Endothelial cell of umbilical vein (primary cell): ENCODE results near the gene SLC6A20. TPM values are rescaled to one million over a fixed set of nuclear protein-coding genes. Genes with fewer than 3 reads are reported as not detected.

ENCODE experiments used
- Bru-seq: library from RNA; stranded (reverse); fragments of 400-500 nt; gene quantifications from one replicate; lab custom pipeline; 2021; lab: Mats Ljungman, UMichigan
- BruChase-seq, 2 experiments: library from RNA; stranded (reverse); fragments of 400-500 nt; gene quantifications; one replicate each; lab custom pipeline; 2021; lab: Mats Ljungman, UMichigan
- BruUV-seq: library from RNA; stranded (reverse); fragments of 400-500 nt; replicated peaks from 2 replicates; lab custom pipeline; 2021; lab: Mats Ljungman, UMichigan
- CTCF ChIA-PET: fragments of 300-600, 350-600 bp; sonication (Branson Sonifier 250); formaldehyde crosslinking; loops from one replicate; lab custom pipeline; 2021; ENCODE audit warnings: antibody characterized with exemption, inconsistent platforms; lab: Charles Lee
- POLR2A ChIA-PET: fragments of 300-600, 350-600 bp; sonication (Branson Sonifier 250); formaldehyde crosslinking; loops from one replicate; lab custom pipeline; 2021; ENCODE audit warnings: antibody characterized with exemption, inconsistent platforms; lab: Charles Lee
- DNase-seq: peaks from one replicate; pipeline ENCODE4 v3.0.0-alpha.2; 2011; ENCODE audit warnings: low read depth, low spot score
- FAIRE-seq: peaks from 2 replicates; lab custom pipeline; 2011; peaks lifted over from hg19 to GRCh38; lab: Jason Lieb, UNC
- H2AFZ ChIP-seq: 2 replicates; pipeline ENCODE4 v1.6.0; 2012; ENCODE audit warnings: low read depth, low read length, control low read depth, inconsistent platforms
- H3K27ac ChIP-seq: 2 replicates; pipeline ENCODE4 v1.5.1; 2011; ENCODE audit warnings: low read depth, mild to moderate bottlenecking, control low read depth, low read length, moderate library complexity; ENCODE audit not compliant: insufficient read depth
- H3K27me3 ChIP-seq, 2 experiments: 2 replicates each; pipeline versions ENCODE4 v1.6.0 to v1.6.1; 2011; ENCODE audit warnings: low read length in 2 of 2, mixed read lengths in 1 of 2; ENCODE audit not compliant: control insufficient read depth in 2 of 2, insufficient read depth in 2 of 2
- H3K36me3 ChIP-seq, 2 experiments: 2 replicates in 1 of 2; 3 replicates in 1 of 2; pipeline ENCODE4 v1.5.1; 2011; ENCODE audit warnings: low read length in 2 of 2, mild to moderate bottlenecking in 1 of 2, moderate library complexity in 1 of 2; ENCODE audit not compliant: control insufficient read depth in 2 of 2, insufficient read depth in 2 of 2; ENCODE audit errors: extremely low read depth in 1 of 2
- H3K4me1 ChIP-seq: 3 replicates; pipeline ENCODE4 v1.5.1; 2011; ENCODE audit warnings: mild to moderate bottlenecking, low read length; ENCODE audit not compliant: control insufficient read depth, insufficient read depth; ENCODE audit errors: extremely low read depth
- H3K4me2 ChIP-seq: 2 replicates; pipeline ENCODE4 v1.6.1; 2011; ENCODE audit warnings: low read length, control low read depth, mixed read lengths; ENCODE audit not compliant: insufficient read depth
- H3K4me3 ChIP-seq, 3 experiments: fragments of 200-600 bp in 1 of 3; sonication (generic), shearing (Covaris generic) in 1 of 3; replicated peaks in 1 of 3; 2 replicates each; pipeline ENCODE4 v1.5.1; 2011 to 2016; ENCODE audit warnings: control low read depth in 3 of 3, low read length in 3 of 3, mild to moderate bottlenecking in 2 of 3, inconsistent platforms in 1 of 3, low read depth in 1 of 3, moderate library complexity in 1 of 3; ENCODE audit not compliant: insufficient read depth in 1 of 3
- H3K79me2 ChIP-seq: 2 replicates; pipeline ENCODE4 v1.6.0; 2012; ENCODE audit warnings: low read length, inconsistent platforms; ENCODE audit not compliant: control insufficient read depth, insufficient read depth
- H3K9ac ChIP-seq: replicated peaks from 2 replicates; pipeline ENCODE3; 2011; ENCODE audit warnings: low read length, control low read depth; ENCODE audit not compliant: insufficient read depth; ENCODE audit errors: extremely low read depth
- H3K9me1 ChIP-seq: replicated peaks from 3 replicates; pipeline ENCODE4 v1.6.0; 2011; ENCODE audit warnings: mild to moderate bottlenecking, low read length; ENCODE audit not compliant: control insufficient read depth, insufficient read depth; ENCODE audit errors: extremely low read depth
- H3K9me3 ChIP-seq: replicated peaks from 2 replicates; pipeline ENCODE4 v1.5.1; 2012; ENCODE audit warnings: low read length, inconsistent platforms; ENCODE audit not compliant: control insufficient read depth, insufficient read depth
- H4K20me1 ChIP-seq: replicated peaks from 2 replicates; pipeline ENCODE3; 2011; ENCODE audit warnings: mild to moderate bottlenecking, low read length; ENCODE audit not compliant: control insufficient read depth, insufficient read depth; ENCODE audit errors: extremely low read depth
- EZH2 ChIP-seq: IDR thresholded peaks from 2 replicates; pipeline ENCODE4 v1.6.1; 2012; ENCODE audit warnings: borderline replicate concordance, low read depth, mild to moderate bottlenecking, moderate library complexity, low read length, inconsistent platforms; ENCODE audit not compliant: severe bottlenecking
- POLR2AphosphoS5 ChIP-seq: IDR thresholded peaks from 2 replicates; pipeline ENCODE4 v1.6.1; 2012; ENCODE audit warnings: low read depth, mild to moderate bottlenecking, control low read depth, low read length, moderate library complexity; ENCODE audit not compliant: insufficient read depth
- dilution Hi-C: fragments of 300-500 bp; cut with MboI; formaldehyde crosslinking; loops from one replicate; pipeline ENCODE4 v1.15.0; 2019; ENCODE audit warnings: low sequenced_read_pairs; ENCODE audit not compliant: extremely low pct_ligation_motif_present
- intact Hi-C: fragments of 100-400 bp; cut with micrococcal nuclease; formaldehyde crosslinking; loops from one replicate; pipeline ENCODE4 v1.10.0; 2022
- long read RNA-seq: library from polyadenylated mRNA; stranded (forward); transcript quantifications from one replicate; pipeline ENCODE4 v2.0.0, GENCODE V29; 2021
- polyA minus RNA-seq, 3 experiments: library from RNA; depleted of rRNA, polyadenylated mRNA; stranded (reverse); fragments of >200 nt; gene quantifications; 1 replicate in 1 of 3; 2 replicates in 2 of 3; pipeline ENCODE4 v1.2.3, GENCODE V29; 2011
- polyA plus RNA-seq, 4 experiments: library from polyadenylated mRNA; depleted of rRNA in 3 of 4; stranded (reverse) in 3 of 4; unstranded in 1 of 4; fragments of >200 nt; gene quantifications; 2 replicates each; pipeline versions ENCODE4 v1.2.1 to v1.2.3, GENCODE V29; 2011 to 2012; ENCODE audit warnings: missing spikeins in 1 of 4
- total RNA-seq: library from RNA; stranded (reverse); gene quantifications from 2 replicates; pipeline ENCODE4 v1.2.3, GENCODE V29; 2021

SLC6A20 gene, protein sequence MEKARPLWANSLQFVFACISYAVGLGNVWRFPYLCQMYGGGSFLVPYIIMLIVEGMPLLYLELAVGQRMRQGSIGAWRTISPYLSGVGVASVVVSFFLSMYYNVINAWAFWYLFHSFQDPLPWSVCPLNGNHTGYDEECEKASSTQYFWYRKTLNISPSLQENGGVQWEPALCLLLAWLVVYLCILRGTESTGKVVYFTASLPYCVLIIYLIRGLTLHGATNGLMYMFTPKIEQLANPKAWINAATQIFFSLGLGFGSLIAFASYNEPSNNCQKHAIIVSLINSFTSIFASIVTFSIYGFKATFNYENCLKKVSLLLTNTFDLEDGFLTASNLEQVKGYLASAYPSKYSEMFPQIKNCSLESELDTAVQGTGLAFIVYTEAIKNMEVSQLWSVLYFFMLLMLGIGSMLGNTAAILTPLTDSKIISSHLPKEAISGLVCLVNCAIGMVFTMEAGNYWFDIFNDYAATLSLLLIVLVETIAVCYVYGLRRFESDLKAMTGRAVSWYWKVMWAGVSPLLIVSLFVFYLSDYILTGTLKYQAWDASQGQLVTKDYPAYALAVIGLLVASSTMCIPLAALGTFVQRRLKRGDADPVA
- total RNA-seq: not detected in 2 replicates
- polyA plus RNA-seq: not detected in 2 replicates
- polyA plus RNA-seq (2011; cell fraction: cytosol; rRNA removed): not detected in 2 replicates
- not detected in 2 replicates for polyA plus RNA-seq (2011; cell fraction: nucleus; rRNA removed)
- polyA plus RNA-seq (2012): not detected in 2 replicates
- polyA minus RNA-seq: not detected in 2 replicates
- polyA minus RNA-seq (2011; cell fraction: cytosol; rRNA and poly(A)+ RNA removed): not detected
- not detected in 2 replicates for polyA minus RNA-seq (2011; cell fraction: nucleus; rRNA and poly(A)+ RNA removed)
- percentile 3 among the genes with signal in this experiment for Bru-seq, nascent RNA
- BruChase-seq, experiment 1, labeled RNA remaining after a 6-hour chase: percentile 3 among the genes with signal in this experiment
- not detected for BruChase-seq, experiment 2, labeled RNA remaining after a 2-hour chase
- long read RNA-seq: 0 reads

DNA sequence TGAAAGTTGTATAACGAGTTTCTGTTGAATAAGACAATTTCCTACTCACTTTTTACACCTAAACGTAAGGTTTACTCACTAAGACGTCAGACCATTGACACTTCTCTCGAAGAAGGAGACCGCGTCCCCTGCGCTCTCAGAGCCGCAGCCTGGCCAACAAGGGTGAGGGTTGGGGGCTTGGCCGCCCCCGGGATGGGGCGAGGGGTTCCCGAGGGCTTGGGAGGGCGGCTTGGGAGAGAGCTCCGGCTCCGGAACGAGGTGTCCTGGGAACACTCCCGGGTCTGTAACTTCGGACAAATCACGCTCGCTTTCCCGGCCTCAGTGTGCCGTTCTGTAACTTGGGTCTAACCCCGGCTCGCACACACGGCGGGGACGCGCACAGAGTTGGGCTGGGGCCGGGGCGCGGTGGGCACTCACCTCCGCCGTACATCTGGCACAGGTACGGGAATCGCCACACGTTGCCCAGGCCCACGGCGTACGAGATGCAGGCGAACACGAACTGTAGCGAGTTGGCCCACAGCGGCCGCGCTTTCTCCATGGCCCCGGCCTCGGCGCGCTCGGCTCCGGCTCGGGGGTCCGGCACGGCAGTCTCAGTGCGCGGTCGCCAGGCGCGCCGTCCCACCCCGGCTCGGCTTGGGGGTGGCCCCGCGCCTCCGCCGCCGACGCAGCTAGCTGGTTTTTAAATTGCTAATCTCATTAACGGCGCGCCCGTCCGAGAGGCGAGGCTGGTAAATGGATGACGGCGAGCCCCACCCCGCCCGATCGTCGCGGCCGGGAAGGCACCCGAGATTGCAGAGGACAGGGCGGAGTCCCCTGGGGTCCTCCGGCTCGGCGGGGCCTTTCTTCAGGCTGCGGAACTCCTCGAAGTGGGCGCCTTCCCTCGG is at the start of gene SLC6A20:
Gene SLC6A20, minus strand, starts transcription at position 655 of the 884 bp plus-strand sequence. Its CDS starts 117 bp downstream, at position 538.
- Histone ChIP-seq H3K79me2 (no peaks in the 10 kb centered on the region), H3K27ac (no peak within 1 kb of the TSS), H3K4me3 (peak within 1 kb of the TSS in 1 of 3 experiments; percentile 14), H3K4me1 (peaks cover 8% of the 10 kb centered on the region), H3K4me2 (peak within 1 kb of the TSS; percentile 32), H3K36me3 (no peaks in the 10 kb centered on the region), H3K9ac (no peak within 1 kb of the TSS), H4K20me1 (no peaks in the 10 kb centered on the region), H3K9me1 (no peaks in the 10 kb centered on the region), H2AFZ (peak within 1 kb of the TSS; percentile 61), H3K9me3 (no peaks in the 10 kb centered on the region), H3K27me3 (peaks cover 53 to 59% of the 10 kb centered on the region in 2 experiments)
- CTCF ChIA-PET: interaction anchor here (1.6 kb wide), 1 partner anchor 35 kb away, joined by 4 read pairs; no protein-coding TSS in a partner anchor
- dilution Hi-C loops (no loop called here), intact Hi-C loops (no loop called here)
- DNase-seq (no peak), FAIRE-seq (no peak)
- POLR2A ChIA-PET: no interaction called here
- TF ChIP-seq POLR2AphosphoS5: no peak
- TF ChIP-seq EZH2: peak; percentile 90
- BruUV-seq: no TSS peak
